Esophagus squamous epithelium (tissue), 5 donors: Measurements from ENCODE around the gene FBXO4. TPM values are rescaled to one million over a fixed set of nuclear protein-coding genes. Genes with fewer than 3 reads are reported as not detected.

Experiments
- DNase-seq: peaks from one replicate; lab custom pipeline; 2025; lab: John Stamatoyannopoulos, UW
- H3K27ac ChIP-seq, 4 donors: fragments of 200-600 bp; sonication (generic); one replicate each; pipeline ENCODE4 v1.5.1; 2016 to 2019; ENCODE audit warnings: mild to moderate bottlenecking in 1 of 4
- H3K27me3 ChIP-seq, 4 donors: fragments of 200-600 bp; sonication (generic); 1 replicate in 3 of 4; 2 replicates in 1 of 4; pipeline versions ENCODE4 v1.5.1 to v1.6.0; 2017 to 2021; ENCODE audit warnings: antibody characterized with exemption in 1 of 4
- H3K36me3 ChIP-seq, 3 donors: fragments of 200-600 bp; sonication (generic); one replicate each; pipeline ENCODE4 v1.5.1; 2016 to 2019
- H3K4me1 ChIP-seq, 3 donors: fragments of 200-600 bp; sonication (generic); one replicate each; pipeline ENCODE4 v1.5.1; 2017 to 2019
- H3K4me3 ChIP-seq, 4 donors: fragments of 200-600 bp; sonication (generic); 1 replicate in 3 of 4; 2 replicates in 1 of 4; pipeline ENCODE4 v1.5.1; 2016 to 2019; ENCODE audit warnings: mild to moderate bottlenecking in 2 of 4, moderate library complexity in 1 of 4
- H3K9me3 ChIP-seq, 3 donors: fragments of 200-600 bp; sonication (generic); one replicate each; pipeline ENCODE4 v1.5.1; 2016 to 2019
- CTCF ChIP-seq, 6 experiments: fragments of 450-650 bp in 4 of 6; fragments of 200-600 bp in 2 of 6; sonication (generic) in 2 of 6; IDR thresholded peaks; one replicate each; pipeline ENCODE4 v1.5.1; 2016 to 2019; ENCODE audit warnings: antibody characterized with exemption in 6 of 6, mild to moderate bottlenecking in 4 of 6, moderate library complexity in 4 of 6
- POLR2A ChIP-seq, 4 donors: fragments of 450-650 bp; IDR thresholded peaks; one replicate each; pipeline ENCODE4 v1.6.1; 2017; ENCODE audit warnings: antibody characterized with exemption in 4 of 4, mild to moderate bottlenecking in 4 of 4, moderate library complexity in 3 of 4
- WGBS, 2 donors: methylation state at CpG; one replicate each; pipeline ENCODE4 v1.1.5; 2018; 5-methylcytosine and 5-hydroxymethylcytosine counted together
- intact Hi-C: fragments of 100-400 bp; cut with DNase I; formaldehyde crosslinking; loops from one replicate; pipeline ENCODE4 v1.15.0; 2022
- total RNA-seq, 4 donors: library from RNA; depleted of rRNA; stranded (reverse); fragments of >200 nt; gene quantifications; one replicate each; pipeline ENCODE4 v1.1.0, GENCODE V29; 2016
- donor health status: DM: yes; HTN: yes; CAD: no.

FBXO4 gene
- total RNA-seq, 4 donors from 2014 or later: 2.4 to 10.9 (median 7.4) TPM

DNA sequence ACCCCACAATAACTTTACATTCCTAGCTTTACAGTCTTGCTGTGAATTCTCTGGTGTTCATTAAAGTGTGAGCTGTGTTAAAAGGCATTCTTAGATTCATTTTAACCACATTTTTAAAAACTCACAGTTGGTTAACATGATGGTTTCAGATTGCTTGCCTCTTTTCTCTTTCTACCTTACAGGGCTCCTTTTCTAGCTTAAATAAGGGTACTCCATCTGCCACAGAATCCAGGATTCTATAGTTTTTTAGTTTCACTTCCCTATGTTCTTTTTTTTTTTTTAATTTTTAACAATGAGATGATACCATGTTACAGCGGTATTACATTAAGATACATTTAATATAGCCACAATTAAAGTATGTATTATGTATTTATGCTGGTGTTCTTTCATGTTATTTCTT is 3.9 kb upstream of the FBXO4 start:
- H3K4me3 ChIP-seq: no peak overlapping the region
- H3K27me3 ChIP-seq: no peaks in the 10 kb centered on the region
- no peak for DNase-seq
- H3K36me3 ChIP-seq: peaks cover 0 to 48% (median 3%) of the 10 kb centered on the region in 3 donors
- 92 to 96% methylated on average over 1 of the region's 1 CpG for WGBS, 2 donors
- peaks cover 5 to 29% (median 8%) of the 10 kb centered on the region in 3 donors for H3K4me1 ChIP-seq
- peak overlapping the region in 2 of 4 donors; percentile 54 to 64 for H3K27ac ChIP-seq
- H3K9me3 ChIP-seq: no peaks in the 10 kb centered on the region
- TF ChIP-seq CTCF (IDR thresholded peaks at IDR 0.05): no peak
- no peak for TF ChIP-seq POLR2A (IDR thresholded peaks at IDR 0.05)
- intact Hi-C loops: loop anchor here (10.0 kb wide), 1 partner anchor 56 kb away; no protein-coding TSS in a partner anchor

DNA sequence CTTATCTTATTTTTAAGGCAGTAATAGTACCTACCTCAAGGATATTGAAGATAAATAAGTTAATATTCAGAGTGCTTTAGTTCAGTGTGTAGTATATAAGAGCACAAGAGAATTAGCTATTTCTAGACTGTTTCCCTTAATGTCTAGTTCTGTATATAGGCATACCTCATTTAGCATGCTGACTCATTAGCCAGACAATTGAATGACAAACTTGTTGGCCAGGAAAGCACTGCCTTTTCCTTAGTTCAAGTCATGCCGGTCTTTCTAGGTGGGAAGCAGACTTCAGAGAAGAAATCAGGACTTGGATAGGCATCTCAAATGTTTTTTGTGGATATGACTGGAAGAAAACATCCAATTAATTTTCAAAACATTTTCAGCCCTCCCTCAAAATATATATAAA is 3.2 kb upstream of the FBXO4 start:
- no peak for DNase-seq
- Histone ChIP-seq H3K4me3 (no peak overlapping the region), H3K4me1 (peaks cover 5 to 32% (median 11%) of the 10 kb centered on the region in 3 donors), H3K27ac (peak overlapping the region in 2 of 4 donors; percentile 54 to 64), H3K36me3 (peaks cover 0 to 41% (median 3%) of the 10 kb centered on the region in 3 donors), H3K9me3 (no peaks in the 10 kb centered on the region), H3K27me3 (no peaks in the 10 kb centered on the region)
- 29 to 38% methylated on average over 1 of the region's 1 CpG for WGBS, 2 donors
- intact Hi-C loops: loop anchor here (10.0 kb wide), 1 partner anchor 57 kb away; no protein-coding TSS in a partner anchor
- TF ChIP-seq CTCF (IDR thresholded peaks at IDR 0.05): no peak
- TF ChIP-seq POLR2A (IDR thresholded peaks at IDR 0.05): no peak

GRCh38 chr5:41924526-41924871 is 582 bp upstream of the FBXO4 start:
- 58 to 64% methylated on average over 4 of the region's 4 CpGs for WGBS, 2 donors
- H3K9me3 ChIP-seq: no peaks in the 10 kb centered on the region
- TF ChIP-seq CTCF (IDR thresholded peaks at IDR 0.05) (no peak), POLR2A (IDR thresholded peaks at IDR 0.05) (no peak)

DNA sequence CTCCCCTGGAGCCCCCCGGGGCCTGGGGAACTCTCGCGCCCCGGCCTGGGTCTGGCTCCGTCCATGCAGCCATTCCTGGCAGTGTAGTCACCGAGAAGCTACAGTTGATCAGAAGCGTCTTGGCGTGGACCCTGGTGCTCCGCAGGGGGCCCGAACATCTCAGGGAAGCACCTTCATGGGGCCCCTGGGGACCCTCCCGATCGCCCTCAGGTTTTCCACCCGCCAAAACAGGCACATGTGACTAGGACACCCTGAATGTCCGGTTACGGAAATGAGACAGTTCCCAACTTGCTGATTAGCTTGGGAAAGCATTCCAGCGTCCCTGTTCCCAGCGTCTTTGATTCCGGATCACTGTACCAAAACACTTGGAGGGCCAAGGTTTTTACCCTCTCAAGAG is 472 bp downstream of the FBXO4 start:
- no peak for TF ChIP-seq POLR2A (IDR thresholded peaks at IDR 0.05)
- no peak for TF ChIP-seq CTCF (IDR thresholded peaks at IDR 0.05)

More at GRCh38 chr5:41924526-41924871, 582 bp upstream of the FBXO4 start:
- DNase-seq: no peak
- Histone ChIP-seq H3K27ac (peak overlapping the region; percentile 92 to 96 (median 94)), H3K4me1 (peaks cover 5 to 32% (median 11%) of the 10 kb centered on the region in 3 donors), H3K4me3 (peak overlapping the region; percentile 62 to 88 (median 72)), H3K27me3 (no peaks in the 10 kb centered on the region), H3K36me3 (peaks cover 0 to 16% (median 1%) of the 10 kb centered on the region in 3 donors)
- intact Hi-C loops: loop anchor here (10.0 kb wide), 1 partner anchor 60 kb away; no protein-coding TSS in a partner anchor

GRCh38 chr5:41927604-41928003 is 2.5 kb downstream of the FBXO4 start:
- 87 to 92% methylated on average over 4 of the region's 4 CpGs for WGBS, 2 donors
- Histone ChIP-seq H3K4me3 (no peak overlapping the region), H3K27me3 (no peaks in the 10 kb centered on the region), H3K36me3 (peaks cover 0 to 25% (median 0%) of the 10 kb centered on the region in 3 donors), H3K4me1 (peaks cover 5 to 19% (median 11%) of the 10 kb centered on the region in 3 donors), H3K27ac (no peak overlapping the region), H3K9me3 (no peaks in the 10 kb centered on the region)
- intact Hi-C loops: loop anchor here (10.0 kb wide), 1 partner anchor 63 kb away; no protein-coding TSS in a partner anchor
- no peak for TF ChIP-seq CTCF (IDR thresholded peaks at IDR 0.05)
- TF ChIP-seq POLR2A (IDR thresholded peaks at IDR 0.05): no peak
- DNase-seq: no peak

More for the DNA sequence above, 472 bp downstream of the FBXO4 start:
- Histone ChIP-seq H3K27ac (peak overlapping the region; percentile 92 to 96 (median 94)), H3K4me1 (peaks cover 5 to 32% (median 11%) of the 10 kb centered on the region in 3 donors), H3K4me3 (peak overlapping the region; percentile 62 to 88 (median 72)), H3K27me3 (no peaks in the 10 kb centered on the region), H3K36me3 (peaks cover 0 to 16% (median 0%) of the 10 kb centered on the region in 3 donors), H3K9me3 (no peaks in the 10 kb centered on the region)
- no peak for DNase-seq
- 0 to 33% methylated on average over 1 to 2 of the region's 18 CpGs for WGBS, 2 donors
- intact Hi-C loops: loop anchor here (10.0 kb wide), 1 partner anchor 61 kb away; no protein-coding TSS in a partner anchor
